A549 (cell line): ENCODE measurements around the gene LRRC1.

Source experiments
- BHLHE40 ChIP-seq: IDR thresholded peaks from 2 replicates; pipeline ENCODE4 v1.6.1; 2012; ENCODE audit warnings: low read depth, low read length, inconsistent platforms
- CHD2 ChIP-seq: fragments of 150-350 bp; IDR thresholded peaks from 2 replicates; pipeline ENCODE4 v1.6.1; 2014; ENCODE audit warnings: low read length; ENCODE audit not compliant: partially characterized antibody
- EP300 ChIP-seq, 2 experiments: fragments of >200 bp; sonication (Bioruptor Twin); formaldehyde crosslinking; IDR thresholded peaks; 2 replicates in 1 of 2; 3 replicates in 1 of 2; pipeline ENCODE4 v1.6.1; 2016 to 2017
- GATA3 ChIP-seq: IDR thresholded peaks from 2 replicates; pipeline ENCODE4 v1.6.1; 2012; ENCODE audit warnings: borderline replicate concordance
- JUN ChIP-seq, 2 experiments: fragments of >200 bp; sonication (Bioruptor Twin); formaldehyde crosslinking; IDR thresholded peaks; 2 replicates in 1 of 2; 3 replicates in 1 of 2; pipeline ENCODE4 v1.6.1; 2016 to 2017
- KDM5A ChIP-seq: fragments of 200-600 bp; sonication (generic); IDR thresholded peaks from 2 replicates; pipeline ENCODE4 v1.6.1; 2016; ENCODE audit warnings: antibody characterized with exemption, mild to moderate bottlenecking
- MAFK ChIP-seq: fragments of 450-650 bp; IDR thresholded peaks from 2 replicates; pipeline ENCODE4 v1.6.1; 2014; ENCODE audit not compliant: partially characterized antibody
- PHF8 ChIP-seq: fragments of 200-600 bp; sonication (generic); IDR thresholded peaks from 2 replicates; pipeline ENCODE4 v1.6.1; 2016; ENCODE audit warnings: low read depth, mild to moderate bottlenecking, antibody characterized with exemption, moderate library complexity, borderline replicate concordance
- POLR2A ChIP-seq: IDR thresholded peaks from 2 replicates; pipeline ENCODE4 v1.6.1; 2012; ENCODE audit warnings: mild to moderate bottlenecking, low read length
- POLR2AphosphoS2 ChIP-seq: conservative IDR thresholded peaks from 2 replicates; pipeline ENCODE4 v1.6.1; 2012; ENCODE audit warnings: low read length, improper control_type of control experiment, inconsistent platforms
- TF ChIP-seq, protein P1 (sequence below): fragments of >200 bp; sonication (Bioruptor Twin); formaldehyde crosslinking; IDR thresholded peaks from 3 replicates; pipeline ENCODE4 v1.5.1; 2016
- TF ChIP-seq, protein P2 (sequence below): fragments of 250-450 bp; sonication (Bioruptor Pico); IDR thresholded peaks from 2 replicates; pipeline ENCODE4 v1.5.0; 2021; ENCODE audit warnings: mild to moderate bottlenecking, moderate library complexity, borderline replicate concordance

DNA sequence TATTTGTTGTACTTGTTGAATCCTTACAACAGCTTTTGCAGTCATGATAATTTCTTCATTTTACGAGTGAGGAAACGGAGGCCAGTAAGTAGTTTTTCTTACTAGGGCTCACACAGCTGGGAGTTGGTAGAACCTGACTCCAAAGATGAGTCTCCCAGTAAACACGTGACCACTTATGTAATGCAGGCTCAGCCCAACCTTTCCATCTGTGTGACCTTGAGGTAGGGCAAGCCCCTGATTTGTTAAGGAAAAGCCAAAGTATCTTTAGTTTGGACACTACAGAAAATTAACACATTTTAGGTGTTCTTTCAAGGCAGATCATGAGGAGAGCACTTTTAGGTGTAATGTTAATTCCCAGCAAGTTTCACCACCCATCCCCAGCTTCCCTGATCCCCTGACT lies 111.3 kb downstream of the LRRC1 start:
- TF ChIP-seq KDM5A (no peak), POLR2AphosphoS2 (no peak), PHF8 (no peak), JUN (IDR thresholded peaks at IDR 0.05) (no peak), EP300 (IDR thresholded peaks at IDR 0.05) (no peak), MAFK (no peak), GATA3 (no peak), BHLHE40 (no peak), CHD2 (no peak), POLR2A (no peak)
- TF ChIP-seq, protein P1, sequence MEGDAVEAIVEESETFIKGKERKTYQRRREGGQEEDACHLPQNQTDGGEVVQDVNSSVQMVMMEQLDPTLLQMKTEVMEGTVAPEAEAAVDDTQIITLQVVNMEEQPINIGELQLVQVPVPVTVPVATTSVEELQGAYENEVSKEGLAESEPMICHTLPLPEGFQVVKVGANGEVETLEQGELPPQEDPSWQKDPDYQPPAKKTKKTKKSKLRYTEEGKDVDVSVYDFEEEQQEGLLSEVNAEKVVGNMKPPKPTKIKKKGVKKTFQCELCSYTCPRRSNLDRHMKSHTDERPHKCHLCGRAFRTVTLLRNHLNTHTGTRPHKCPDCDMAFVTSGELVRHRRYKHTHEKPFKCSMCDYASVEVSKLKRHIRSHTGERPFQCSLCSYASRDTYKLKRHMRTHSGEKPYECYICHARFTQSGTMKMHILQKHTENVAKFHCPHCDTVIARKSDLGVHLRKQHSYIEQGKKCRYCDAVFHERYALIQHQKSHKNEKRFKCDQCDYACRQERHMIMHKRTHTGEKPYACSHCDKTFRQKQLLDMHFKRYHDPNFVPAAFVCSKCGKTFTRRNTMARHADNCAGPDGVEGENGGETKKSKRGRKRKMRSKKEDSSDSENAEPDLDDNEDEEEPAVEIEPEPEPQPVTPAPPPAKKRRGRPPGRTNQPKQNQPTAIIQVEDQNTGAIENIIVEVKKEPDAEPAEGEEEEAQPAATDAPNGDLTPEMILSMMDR = no peak
- TF ChIP-seq, protein P2, sequence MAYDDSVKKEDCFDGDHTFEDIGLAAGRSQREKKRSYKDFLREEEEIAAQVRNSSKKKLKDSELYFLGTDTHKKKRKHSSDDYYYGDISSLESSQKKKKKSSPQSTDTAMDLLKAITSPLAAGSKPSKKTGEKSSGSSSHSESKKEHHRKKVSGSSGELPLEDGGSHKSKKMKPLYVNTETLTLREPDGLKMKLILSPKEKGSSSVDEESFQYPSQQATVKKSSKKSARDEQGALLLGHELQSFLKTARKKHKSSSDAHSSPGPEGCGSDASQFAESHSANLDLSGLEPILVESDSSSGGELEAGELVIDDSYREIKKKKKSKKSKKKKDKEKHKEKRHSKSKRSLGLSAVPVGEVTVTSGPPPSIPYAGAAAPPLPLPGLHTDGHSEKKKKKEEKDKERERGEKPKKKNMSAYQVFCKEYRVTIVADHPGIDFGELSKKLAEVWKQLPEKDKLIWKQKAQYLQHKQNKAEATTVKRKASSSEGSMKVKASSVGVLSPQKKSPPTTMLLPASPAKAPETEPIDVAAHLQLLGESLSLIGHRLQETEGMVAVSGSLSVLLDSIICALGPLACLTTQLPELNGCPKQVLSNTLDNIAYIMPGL (CRISPR knock-in tag) = no peak
